HCT116 (cell line): Measurements from ENCODE around the gene MED15. TPM values are rescaled to one million over a fixed set of nuclear protein-coding genes. Genes with fewer than 3 reads are reported as not detected.

Experiments
- ATAC-seq: fragments of 200-7000 bp; cut with Tn5 transposase; 2 replicates; pipeline ENCODE4 v1.9.1; 2020; ENCODE audit warnings: mild to moderate bottlenecking, moderate library complexity
- BruUV-seq: library from RNA; stranded (reverse); fragments of 400-500 nt; replicated peaks from 2 replicates; lab custom pipeline; 2021; lab: Mats Ljungman, UMichigan
- CTCF ChIA-PET: fragments of 300-600 bp; sonication (Branson Sonifier 250); formaldehyde crosslinking; loops from one replicate; lab custom pipeline; 2021; ENCODE audit warnings: antibody characterized with exemption; lab: Charles Lee
- POLR2A ChIA-PET: fragments of 300-600, 350-600 bp; sonication (Branson Sonifier 250); formaldehyde crosslinking; loops from one replicate; lab custom pipeline; 2021; ENCODE audit warnings: antibody characterized with exemption; lab: Charles Lee
- RAD21 ChIA-PET, 2 experiments: fragments of 300-600 bp; sonication (Branson Sonifier 250); formaldehyde crosslinking; loops; one replicate each; lab custom pipeline; 2023; ENCODE audit warnings: low total read pairs in 2 of 2; ENCODE audit not compliant: uncharacterized antibody in 2 of 2, unreplicated experiment in 2 of 2, low non-redundant PET in 1 of 2; lab: Charles Lee
- DNase-seq: peaks from one replicate; pipeline ENCODE4 v3.0.0-alpha.2; 2010; ENCODE audit warnings: low read depth, low spot score
- H2AFZ ChIP-seq: fragments of 200-600 bp; shearing (Covaris generic), sonication (generic); 2 replicates; pipeline ENCODE4 v1.6.1; 2017; ENCODE audit warnings: low read depth, mixed run types, mixed read lengths, antibody characterized with exemption, low read length; ENCODE audit not compliant: poor library complexity, severe bottlenecking
- H3K27ac ChIP-seq: 2 replicates; pipeline ENCODE4 v1.5.1; 2012; ENCODE audit warnings: low read depth, low read length
- H3K27me3 ChIP-seq: fragments of 200-600 bp; sonication (generic); 2 replicates; pipeline ENCODE4 v1.6.1; 2016; ENCODE audit warnings: mixed run types, low read length, mixed read lengths; ENCODE audit not compliant: insufficient read depth
- H3K36me3 ChIP-seq, 2 experiments: fragments of 200-500 bp in 1 of 2; fragments of 200-600 bp in 1 of 2; sonication (Bioruptor generic) in 1 of 2; sonication (generic) in 1 of 2; 2 replicates each; pipeline versions ENCODE4 v1.5.1 to v1.6.1; 2014 to 2016; ENCODE audit warnings: low read length in 2 of 2, inconsistent platforms in 1 of 2, mixed read lengths in 1 of 2, mixed run types in 1 of 2; ENCODE audit not compliant: insufficient read depth in 2 of 2, control insufficient read depth in 1 of 2
- H3K4me1 ChIP-seq, 2 experiments: fragments of 200-600 bp in 1 of 2; sonication (generic) in 1 of 2; 2 replicates each; pipeline versions ENCODE4 v1.5.1 to v1.6.1; 2012 to 2017; ENCODE audit warnings: low read length in 2 of 2, inconsistent platforms in 1 of 2, mild to moderate bottlenecking in 1 of 2, mixed read lengths in 1 of 2, mixed run types in 1 of 2, moderate library complexity in 1 of 2; ENCODE audit not compliant: insufficient read depth in 2 of 2, control insufficient read depth in 1 of 2
- H3K4me2 ChIP-seq: fragments of 200-600 bp; sonication (generic); 2 replicates; pipeline ENCODE4 v1.6.1; 2017; ENCODE audit warnings: mixed run types, low read length, mixed read lengths
- H3K4me3 ChIP-seq, 2 experiments: fragments of 200-600 bp in 1 of 2; sonication (generic) in 1 of 2; replicated peaks in 1 of 2; 2 replicates each; pipeline ENCODE4 v1.5.1; 2011 to 2016; ENCODE audit warnings: low read length in 2 of 2, control low read depth in 1 of 2, low read depth in 1 of 2, mild to moderate bottlenecking in 1 of 2, mixed read lengths in 1 of 2, mixed run types in 1 of 2
- H3K79me2 ChIP-seq: fragments of 200-600 bp; sonication (generic); 2 replicates; pipeline ENCODE4 v1.6.1; 2017; ENCODE audit warnings: mild to moderate bottlenecking, mixed run types, low read length, moderate library complexity, mixed read lengths; ENCODE audit not compliant: insufficient read depth
- H3K9ac ChIP-seq: fragments of 200-600 bp; sonication (generic); 2 replicates; pipeline ENCODE4 v1.6.1; 2016; ENCODE audit warnings: low read length, mixed read lengths
- H3K9me2 ChIP-seq: fragments of 200-600 bp; sonication (generic), shearing (Covaris generic); 2 replicates; pipeline ENCODE4 v1.6.1; 2017; ENCODE audit warnings: mixed run types, mild to moderate bottlenecking, moderate library complexity; ENCODE audit not compliant: insufficient read depth
- H3K9me3 ChIP-seq, 2 experiments: fragments of 200-500 bp in 1 of 2; fragments of 200-600 bp in 1 of 2; sonication (Bioruptor generic) in 1 of 2; sonication (generic) in 1 of 2; 2 replicates each; pipeline ENCODE4 v1.6.1; 2014 to 2017; ENCODE audit warnings: low read length in 2 of 2, mixed read lengths in 2 of 2, inconsistent platforms in 1 of 2, low read depth in 1 of 2, mild to moderate bottlenecking in 1 of 2, mixed run types in 1 of 2, moderate library complexity in 1 of 2; ENCODE audit not compliant: control insufficient read depth in 1 of 2, insufficient read depth in 1 of 2
- H4K20me1 ChIP-seq: fragments of 200-600 bp; sonication (generic), shearing (Covaris generic); 2 replicates; pipeline ENCODE4 v1.6.1; 2017; ENCODE audit warnings: mixed run types, mild to moderate bottlenecking, moderate library complexity; ENCODE audit not compliant: insufficient read depth
- CEBPB ChIP-seq: IDR thresholded peaks from 2 replicates; pipeline ENCODE4 v1.6.1; 2012; ENCODE audit warnings: low read depth
- FOSL1 ChIP-seq: IDR thresholded peaks from 2 replicates; pipeline ENCODE4 v1.6.1; 2012; ENCODE audit warnings: low read depth
- RAD21 ChIP-seq: IDR thresholded peaks from 2 replicates; pipeline ENCODE4 v1.6.1; 2012; ENCODE audit warnings: low read depth, mild to moderate bottlenecking
- SIN3A ChIP-seq: IDR thresholded peaks from 2 replicates; pipeline ENCODE4 v1.6.1; 2012; ENCODE audit warnings: low read depth
- intact Hi-C: fragments of 100-400 bp; cut with micrococcal nuclease; formaldehyde crosslinking; loops from 2 replicates; pipeline ENCODE4 v1.10.0; 2022
- total RNA-seq: library from RNA; stranded (reverse); gene quantifications from one replicate; pipeline ENCODE4 v1.2.1, GENCODE V29; 2021; ENCODE audit not compliant: unreplicated experiment
- TF ChIP-seq, protein P1 (sequence below): IDR thresholded peaks from 2 replicates; pipeline ENCODE4 v1.6.1; 2011; ENCODE audit warnings: mild to moderate bottlenecking, low read length, moderate library complexity; ENCODE audit not compliant: insufficient replicate concordance; ENCODE audit errors: extremely low read depth
- TF ChIP-seq, protein P2 (sequence below), 3 experiments: fragments of 200-600 bp in 1 of 3; sonication (generic) in 1 of 3; IDR thresholded peaks in 2 of 3; conservative IDR thresholded peaks in 1 of 3; 2 replicates each; pipeline ENCODE4 v1.5.1; 2012 to 2017; ENCODE audit warnings: low read depth in 2 of 3, low read length in 2 of 3, antibody characterized with exemption in 1 of 3, borderline replicate concordance in 1 of 3, control low read depth in 1 of 3, mild to moderate bottlenecking in 1 of 3, mixed read lengths in 1 of 3, mixed run types in 1 of 3, moderate library complexity in 1 of 3; ENCODE audit not compliant: insufficient read depth in 1 of 3
- TF ChIP-seq, protein P3 (sequence below): IDR thresholded peaks from 2 replicates; pipeline ENCODE4 v1.6.1; 2012

MED15 gene
- total RNA-seq, 1 experiment from 2014 or later, result 81.3 TPM

DNA sequence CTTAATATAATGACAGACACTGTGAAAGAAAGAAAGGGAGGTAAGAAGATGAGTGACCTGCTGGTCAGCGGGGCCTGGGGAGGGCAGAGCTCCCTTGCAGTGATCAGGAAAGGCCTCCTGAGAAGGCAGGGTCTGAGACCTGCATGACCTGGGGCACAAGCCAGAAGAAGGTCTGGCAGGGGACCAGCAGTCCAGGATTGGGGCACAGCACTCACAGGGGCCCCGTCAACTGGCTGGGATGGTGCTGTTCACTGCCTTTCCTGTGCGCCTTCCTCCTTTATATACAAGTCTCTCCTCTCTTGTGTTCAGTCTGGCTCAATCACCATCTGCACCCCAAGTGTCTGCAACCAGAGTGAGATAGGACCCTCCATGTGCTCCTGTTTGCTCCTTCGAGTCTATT lies 47.5 kb upstream of the MED15 start:
- no TSS peak for BruUV-seq
- Histone ChIP-seq H3K9ac (no peak overlapping the region), H3K4me2 (no peak overlapping the region)
- RAD21 ChIA-PET, result no interaction called here
- no peak for ATAC-seq
- TF ChIP-seq, protein P1, sequence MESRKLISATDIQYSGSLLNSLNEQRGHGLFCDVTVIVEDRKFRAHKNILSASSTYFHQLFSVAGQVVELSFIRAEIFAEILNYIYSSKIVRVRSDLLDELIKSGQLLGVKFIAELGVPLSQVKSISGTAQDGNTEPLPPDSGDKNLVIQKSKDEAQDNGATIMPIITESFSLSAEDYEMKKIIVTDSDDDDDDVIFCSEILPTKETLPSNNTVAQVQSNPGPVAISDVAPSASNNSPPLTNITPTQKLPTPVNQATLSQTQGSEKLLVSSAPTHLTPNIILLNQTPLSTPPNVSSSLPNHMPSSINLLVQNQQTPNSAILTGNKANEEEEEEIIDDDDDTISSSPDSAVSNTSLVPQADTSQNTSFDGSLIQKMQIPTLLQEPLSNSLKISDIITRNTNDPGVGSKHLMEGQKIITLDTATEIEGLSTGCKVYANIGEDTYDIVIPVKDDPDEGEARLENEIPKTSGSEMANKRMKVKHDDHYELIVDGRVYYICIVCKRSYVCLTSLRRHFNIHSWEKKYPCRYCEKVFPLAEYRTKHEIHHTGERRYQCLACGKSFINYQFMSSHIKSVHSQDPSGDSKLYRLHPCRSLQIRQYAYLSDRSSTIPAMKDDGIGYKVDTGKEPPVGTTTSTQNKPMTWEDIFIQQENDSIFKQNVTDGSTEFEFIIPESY, result no peak
- TF ChIP-seq CEBPB (no peak), FOSL1 (no peak), RAD21 (no peak), SIN3A (no peak)
- TF ChIP-seq, protein P2, sequence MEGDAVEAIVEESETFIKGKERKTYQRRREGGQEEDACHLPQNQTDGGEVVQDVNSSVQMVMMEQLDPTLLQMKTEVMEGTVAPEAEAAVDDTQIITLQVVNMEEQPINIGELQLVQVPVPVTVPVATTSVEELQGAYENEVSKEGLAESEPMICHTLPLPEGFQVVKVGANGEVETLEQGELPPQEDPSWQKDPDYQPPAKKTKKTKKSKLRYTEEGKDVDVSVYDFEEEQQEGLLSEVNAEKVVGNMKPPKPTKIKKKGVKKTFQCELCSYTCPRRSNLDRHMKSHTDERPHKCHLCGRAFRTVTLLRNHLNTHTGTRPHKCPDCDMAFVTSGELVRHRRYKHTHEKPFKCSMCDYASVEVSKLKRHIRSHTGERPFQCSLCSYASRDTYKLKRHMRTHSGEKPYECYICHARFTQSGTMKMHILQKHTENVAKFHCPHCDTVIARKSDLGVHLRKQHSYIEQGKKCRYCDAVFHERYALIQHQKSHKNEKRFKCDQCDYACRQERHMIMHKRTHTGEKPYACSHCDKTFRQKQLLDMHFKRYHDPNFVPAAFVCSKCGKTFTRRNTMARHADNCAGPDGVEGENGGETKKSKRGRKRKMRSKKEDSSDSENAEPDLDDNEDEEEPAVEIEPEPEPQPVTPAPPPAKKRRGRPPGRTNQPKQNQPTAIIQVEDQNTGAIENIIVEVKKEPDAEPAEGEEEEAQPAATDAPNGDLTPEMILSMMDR (IDR thresholded peaks at IDR 0.05 in 2 of 3, conservative IDR thresholded peaks at IDR 0.05 in 1 of 3; ENCODE audit: borderline replicate concordance in 1 of 3, insufficient read depth in 1 of 3, low read depth in 2 of 3, low read length in 2 of 3), result no peak
- TF ChIP-seq, protein P3, sequence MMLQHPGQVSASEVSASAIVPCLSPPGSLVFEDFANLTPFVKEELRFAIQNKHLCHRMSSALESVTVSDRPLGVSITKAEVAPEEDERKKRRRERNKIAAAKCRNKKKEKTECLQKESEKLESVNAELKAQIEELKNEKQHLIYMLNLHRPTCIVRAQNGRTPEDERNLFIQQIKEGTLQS, result no peak
- TF ChIP-seq, all 23 proteins: peak for 0
- Histone ChIP-seq H3K9me2 (no peaks in the 10 kb centered on the region), H3K79me2 (no peaks in the 10 kb centered on the region), H3K27ac (no peak overlapping the region), H4K20me1 (no peaks in the 10 kb centered on the region), H3K9me3 (no peaks in the 10 kb centered on the region), H3K4me1 (peaks cover 0 to 3% of the 10 kb centered on the region in 2 experiments; a peak in 1 of 4 replicates), H3K36me3 (no peaks in the 10 kb centered on the region; a peak in 1 of 4 replicates), H3K27me3 (no peaks in the 10 kb centered on the region), H2AFZ (no peak overlapping the region), H3K4me3 (no peak overlapping the region)
- POLR2A ChIA-PET, result no interaction called here
- intact Hi-C loops, result loop anchor here (5.0 kb wide), 1 partner anchor 303 kb away; no protein-coding TSS in a partner anchor
- no peak for DNase-seq
- CTCF ChIA-PET, result interaction anchor here (0.6 to 1.2 kb wide), 2 partner anchors 41 to 42 kb away, joined by 4 to 7 read pairs; no protein-coding TSS in a partner anchor
